CD4-positive, alpha-beta T cell treated with Interleukin-1 beta for 1 hour (primary cell): ENCODE measurements around the gene MEIOB.
A peak's percentile ranks its signal among the peaks of the same experiment; 100 is the strongest.

Experiments
- DNase-seq, 2 donors: peaks; one replicate each; pipeline ENCODE4 v3.0.0-alpha.2; 2020 to 2022

MEIOB gene

GRCh38 chr16:1828645-1829410 lies 43.1 kb downstream of the MEIOB start:
- no peak for DNase-seq

GRCh38 chr16:1826691-1827573 lies 45.0 kb downstream of the MEIOB start, which contains the start of the genes FAHD1 and HAGH:
TSS of gene FAHD1 (plus strand) at chr16:1827206. CDS start at chr16:1827239, 33 bp downstream.
TSS of gene HAGH (minus strand) at chr16:1826825. CDS start at chr16:1826787, 38 bp downstream.
- peak; percentile 90 to 93 for DNase-seq

GRCh38 chr16:1825864-1826690 lies 45.9 kb downstream of the MEIOB start:
- peak; percentile 18 to 76 for DNase-seq

- DNase-seq: no peak
Observed at GRCh38 chr16:1825381-1825863, 46.5 kb downstream of the MEIOB start.

- peak in 1 of 2 donors; percentile 2 for DNase-seq
Observed at GRCh38 chr16:1823821-1824220, 48.1 kb downstream of the MEIOB start.

- DNase-seq: no peak
Observed at GRCh38 chr16:1822801-1823200, 49.2 kb downstream of the MEIOB start.

GRCh38 chr16:1821861-1822611 lies 49.9 kb downstream of the MEIOB start:
- no peak for DNase-seq

GRCh38 chr16:1820946-1821290 lies 51.0 kb downstream of the MEIOB start:
- DNase-seq: no peak

- DNase-seq: no peak
Observed at GRCh38 chr16:1820096-1820945, 51.6 kb downstream of the MEIOB start.

- no peak for DNase-seq
Observed at GRCh38 chr16:1819611-1820010, 52.4 kb downstream of the MEIOB start.

- no peak for DNase-seq
Observed at GRCh38 chr16:1818873-1819525, 53.0 kb downstream of the MEIOB start.

GRCh38 chr16:1818204-1818872 lies 53.6 kb downstream of the MEIOB start:
- no peak for DNase-seq

- no peak for DNase-seq
Observed at GRCh38 chr16:1817716-1818115, 54.2 kb downstream of the MEIOB start.

- DNase-seq: no peak
Observed at GRCh38 chr16:1817276-1817589, 54.7 kb downstream of the MEIOB start.

- DNase-seq: no peak
Observed at GRCh38 chr16:1816396-1817275, 55.3 kb downstream of the MEIOB start.

GRCh38 chr16:1815461-1815860 lies 56.5 kb downstream of the MEIOB start:
- no peak for DNase-seq

- peak; percentile 36 to 42 for DNase-seq
Observed at GRCh38 chr16:1812732-1813163, 59.2 kb downstream of the MEIOB start.

GRCh38 chr16:1810536-1810935 lies 61.4 kb downstream of the MEIOB start:
- no peak for DNase-seq

- DNase-seq: no peak
Observed at GRCh38 chr16:1810106-1810505, 61.9 kb downstream of the MEIOB start.
